NCI-H2227 (cell line): ENCODE measurements around the gene HEATR5A.
"Not testable (repeated sequence)": the region's sequence is repeated elsewhere in the genome, so short reads cannot be mapped to it uniquely, and the experiment has no call there.

Experiments used
- DNase-seq: peaks from one replicate; lab custom pipeline; 2025; ENCODE audit not compliant: unreplicated experiment; lab: John Stamatoyannopoulos, UW

HEATR5A gene

DNA sequence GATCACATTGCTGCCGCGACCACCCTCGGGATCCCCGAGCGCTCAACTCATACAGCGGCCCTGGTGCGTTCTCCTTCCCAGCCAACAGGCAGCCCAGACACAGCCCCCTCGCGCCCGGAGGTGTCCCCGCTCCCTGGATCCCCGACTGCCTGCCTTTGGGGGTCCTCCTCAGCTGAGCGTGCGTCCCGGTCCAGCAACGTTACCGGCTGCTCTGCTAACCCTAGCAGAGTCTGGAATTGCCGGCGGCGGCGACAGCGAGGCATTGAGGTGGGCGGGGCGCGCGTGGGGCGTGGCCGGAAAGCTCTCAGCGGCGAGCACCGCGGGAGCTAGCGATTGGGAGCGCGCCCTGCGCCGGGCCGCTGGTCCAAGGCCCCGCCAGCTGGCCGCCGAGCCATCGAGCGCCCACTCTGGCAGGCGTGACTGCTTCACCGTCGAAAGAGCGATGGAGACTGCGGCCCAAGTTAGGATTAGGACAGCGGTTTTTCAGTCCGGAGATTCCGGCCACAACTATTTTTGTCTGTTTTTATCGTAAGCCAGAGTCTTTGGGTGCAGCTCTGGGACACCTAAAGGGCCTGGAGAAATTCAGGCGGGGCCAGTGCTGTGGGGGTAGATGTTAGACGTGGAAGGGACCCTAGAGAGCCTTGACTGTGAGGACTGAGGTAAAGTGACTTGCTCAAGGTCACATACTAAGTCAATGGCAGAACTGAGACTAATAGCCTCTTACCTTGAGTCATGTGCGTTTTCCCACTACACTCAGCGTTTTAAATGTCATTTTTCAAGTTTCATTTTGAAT lies at the start of gene HEATR5A:
TSS of gene HEATR5A (minus strand) at position 232 of the 793 bp plus-strand sequence. CDS start 17,575 bp downstream, outside the sequence.
- DNase-seq = peak; percentile 96

- no peak for DNase-seq
Observed at GRCh38 chr14:31466554-31466953, 46.2 kb upstream of the HEATR5A start.

- DNase-seq = no peak
Observed at GRCh38 chr14:31465111-31465510, 44.8 kb upstream of the HEATR5A start.

DNA sequence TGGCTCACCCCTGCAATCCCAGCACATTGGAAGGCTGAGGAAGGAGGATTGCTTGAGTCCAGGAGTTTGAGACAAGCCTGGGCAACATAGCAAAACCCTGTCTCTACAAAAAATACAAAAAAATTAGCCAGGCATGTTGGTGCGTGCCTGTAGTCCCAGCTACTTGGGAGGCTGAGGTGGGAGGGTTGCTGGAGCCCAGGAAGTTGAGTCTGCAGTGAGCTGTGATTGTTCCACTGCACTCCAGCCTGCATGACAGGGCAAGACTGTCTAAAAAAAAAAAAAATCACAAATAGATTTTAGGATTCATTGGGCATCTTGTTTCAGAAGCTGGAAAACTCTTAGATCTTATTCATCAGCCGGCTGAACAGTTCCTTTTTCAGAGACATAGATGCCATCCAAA lies 42.1 kb upstream of the HEATR5A start:
- not testable (repeated sequence) for DNase-seq

- no peak for DNase-seq
Observed at GRCh38 chr14:31461545-31461944, 41.2 kb upstream of the HEATR5A start.

- no peak for DNase-seq
Observed at GRCh38 chr14:31457665-31458659, 37.6 kb upstream of the HEATR5A start.

GRCh38 chr14:31456841-31457664 lies 36.7 kb upstream of the HEATR5A start, which contains the start of gene DTD2:
Gene DTD2, minus strand, starts transcription at chr14:31457506. Its CDS starts 113 bp downstream, at chr14:31457393.
- peak; percentile 99 for DNase-seq

GRCh38 chr14:31449971-31450610 lies 29.7 kb upstream of the HEATR5A start:
- DNase-seq = peak; percentile 45

- no peak for DNase-seq
Observed at GRCh38 chr14:31449136-31449535, 28.8 kb upstream of the HEATR5A start.

DNA sequence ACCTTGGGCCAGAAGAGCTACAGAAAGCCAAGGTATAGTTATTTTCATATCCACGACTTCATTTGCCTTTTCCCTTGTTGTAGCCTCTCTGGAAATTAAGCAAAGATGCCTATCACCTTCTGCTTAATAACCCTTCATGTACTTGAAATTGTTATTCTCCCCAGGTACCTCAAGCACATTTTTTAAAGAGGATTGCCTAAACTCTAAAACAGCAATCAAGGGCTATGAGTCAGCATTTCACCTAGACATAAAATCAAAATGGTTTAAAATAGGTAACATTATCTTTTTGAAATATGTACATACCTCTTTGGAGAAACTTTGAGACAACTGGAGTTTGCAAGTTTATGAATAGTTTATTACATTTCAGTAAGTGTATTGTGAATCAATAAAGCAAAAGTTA lies 25.4 kb upstream of the HEATR5A start:
- no peak for DNase-seq

- DNase-seq = no peak
Observed at GRCh38 chr14:31442284-31442683, 21.9 kb upstream of the HEATR5A start.

DNA sequence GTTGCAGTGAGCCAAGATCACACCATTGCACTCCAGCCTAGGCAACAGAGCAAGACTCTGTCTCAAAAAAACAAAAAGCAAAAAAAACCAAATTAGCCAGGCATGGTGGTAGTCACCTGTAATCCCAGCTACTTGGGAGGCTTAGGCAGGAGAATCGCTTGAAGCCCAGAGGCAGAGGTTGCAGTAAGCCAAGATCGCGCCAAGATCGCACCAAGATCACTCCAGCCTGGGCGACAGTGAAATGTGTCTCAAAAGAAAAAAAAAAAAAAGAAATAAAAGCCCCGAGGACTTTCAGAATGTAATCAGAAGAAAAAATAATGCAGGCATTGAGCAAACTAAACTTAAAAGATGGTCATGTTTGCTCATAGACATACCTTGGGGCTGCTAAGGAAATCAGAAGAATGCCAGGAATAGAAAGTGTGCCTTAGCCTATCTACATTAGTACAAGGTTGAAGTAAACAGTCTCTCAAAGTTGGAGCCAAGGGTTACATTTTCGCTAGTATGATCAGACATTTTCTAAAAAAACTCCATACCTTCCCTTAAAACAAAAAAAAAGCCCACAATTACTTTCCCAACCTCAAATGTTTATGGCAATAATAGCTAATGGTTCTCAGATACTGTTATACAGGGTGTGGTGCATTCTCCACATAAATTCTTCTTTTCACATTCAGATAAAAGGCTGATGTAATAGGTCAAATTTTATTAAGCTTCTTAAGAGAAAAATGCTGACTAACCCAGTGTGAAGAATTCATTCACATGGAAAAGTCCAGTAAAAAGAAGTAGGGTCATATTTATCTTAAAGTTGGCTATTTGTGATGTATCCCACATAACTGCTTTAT lies 21.1 kb upstream of the HEATR5A start:
- DNase-seq = no peak

GRCh38 chr14:31440280-31440679 lies 19.9 kb upstream of the HEATR5A start:
- DNase-seq = no peak

- DNase-seq = no peak
Observed at GRCh38 chr14:31439561-31439960, 19.2 kb upstream of the HEATR5A start.

DNA sequence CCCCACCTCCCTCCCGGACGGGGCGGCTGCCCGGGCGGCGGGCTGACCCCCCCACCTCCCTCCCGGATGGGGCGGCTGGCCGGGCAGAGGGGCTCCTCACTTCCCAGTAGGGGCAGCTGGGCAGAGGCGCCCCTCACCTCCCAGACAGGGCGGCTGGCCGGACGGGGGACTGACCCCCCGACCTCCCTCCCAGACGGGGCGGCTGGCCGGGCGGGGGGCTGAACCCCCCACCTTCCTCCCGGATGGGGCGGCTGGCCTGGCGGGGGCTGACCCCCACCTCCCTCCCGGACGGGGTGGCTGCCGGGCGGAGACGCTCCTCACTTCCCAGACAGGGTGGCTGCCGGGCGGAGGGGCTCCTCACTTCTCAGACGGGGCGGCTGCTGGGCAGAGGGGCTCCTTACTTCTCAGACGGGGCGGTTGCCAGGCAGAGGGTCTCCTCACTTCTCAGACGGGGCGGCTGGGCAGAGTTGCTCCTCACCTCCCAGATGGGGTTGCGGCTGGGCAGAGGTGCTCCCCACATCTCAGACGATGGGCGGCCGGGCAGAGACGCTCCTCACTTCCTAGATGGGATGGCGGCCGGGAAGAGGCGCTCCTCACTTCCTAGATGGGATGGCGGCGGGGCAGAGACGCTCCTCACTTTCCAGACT lies 16.8 kb upstream of the HEATR5A start:
- DNase-seq = not testable (repeated sequence)

GRCh38 chr14:31435276-31435675 lies 14.9 kb upstream of the HEATR5A start:
- DNase-seq = no peak

DNA sequence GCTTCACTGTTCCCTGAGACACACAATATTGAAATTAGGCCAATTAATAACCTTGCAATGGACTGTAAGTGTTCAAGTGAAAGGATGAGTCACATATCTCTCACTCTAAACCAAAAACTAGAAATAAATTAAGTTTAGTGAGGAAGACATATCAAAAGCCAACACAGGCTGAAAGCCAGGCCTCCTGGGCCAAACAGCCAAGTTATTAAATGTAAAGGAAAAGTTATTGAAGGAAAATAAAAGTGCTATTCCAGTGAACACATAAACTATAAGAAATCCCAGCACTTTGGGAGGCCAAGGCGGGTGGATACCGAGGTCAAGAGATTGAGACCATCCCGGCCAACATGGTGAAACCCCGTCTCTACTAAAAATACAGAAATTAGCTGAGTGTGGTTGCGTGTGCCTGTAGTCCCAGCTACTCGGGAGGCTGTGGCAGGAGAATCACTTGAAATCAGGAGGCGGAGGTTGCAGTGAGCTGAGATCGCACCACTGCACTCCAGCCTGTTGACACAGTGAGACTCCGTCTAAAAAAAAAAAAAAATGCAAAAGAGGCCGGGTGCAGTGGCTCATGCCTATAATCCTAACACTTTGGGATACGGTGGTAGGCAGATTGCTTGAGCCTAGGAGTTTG lies 10.4 kb upstream of the HEATR5A start:
- no peak for DNase-seq

- no peak for DNase-seq
Observed at GRCh38 chr14:31429791-31430190, 9.4 kb upstream of the HEATR5A start.
